HepG2 (cell line): ENCODE results near the gene ITGB3. TPM values are rescaled to one million over a fixed set of nuclear protein-coding genes. Genes with fewer than 3 reads are reported as not detected.
A peak's percentile ranks its signal among the peaks of the same experiment; 100 is the strongest.

Experiments
- ATAC-seq: fragments of 200-7000 bp; cut with Tn5 transposase; 3 replicates; pipeline ENCODE4 v1.9.1; 2020; ENCODE audit warnings: mild to moderate bottlenecking, moderate library complexity
- BruUV-seq: library from RNA; stranded (reverse); fragments of 400-500 nt; replicated peaks from 2 replicates; lab custom pipeline; 2021; lab: Mats Ljungman, UMichigan
- CTCF ChIA-PET: fragments of 300-600 bp; formaldehyde crosslinking; extraction: SDS; loops from one replicate; lab custom pipeline; 2021; ENCODE audit warnings: low total read pairs, inconsistent platforms, low intra/inter-chr PET ratio; lab: Yijun Ruan, JAX
- POLR2A ChIA-PET: fragments of 350-600 bp; sonication (Branson Sonifier 250); formaldehyde crosslinking; loops from one replicate; lab custom pipeline; 2020; ENCODE audit warnings: antibody characterized with exemption, inconsistent platforms; lab: Yijun Ruan, JAX
- DNase-seq: peaks from one replicate; pipeline ENCODE4 v3.0.0-alpha.2; 2015; ENCODE audit warnings: low spot score
- FAIRE-seq: peaks from 3 replicates; lab custom pipeline; 2011; peaks lifted over from hg19 to GRCh38; lab: Jason Lieb, UNC
- H2AFZ ChIP-seq: one replicate; pipeline ENCODE4 v1.6.1; 2011; ENCODE audit warnings: low read length, inconsistent platforms
- H3K27ac ChIP-seq: fragments of 300-600 bp; 3 replicates; pipeline ENCODE4 v1.8.0; 2011; ENCODE audit warnings: mixed run types, mild to moderate bottlenecking, mixed read lengths, low read length, inconsistent platforms; ENCODE audit not compliant: insufficient read depth; ENCODE audit errors: extremely low read length
- H3K27me3 ChIP-seq, 2 experiments: fragments of 200-600 bp in 1 of 2; 2 replicates in 1 of 2; 3 replicates in 1 of 2; pipeline versions ENCODE4 v1.6.0 to v1.8.0; 2011; ENCODE audit warnings: low read length in 2 of 2, mild to moderate bottlenecking in 2 of 2, moderate library complexity in 2 of 2, inconsistent platforms in 1 of 2; ENCODE audit not compliant: insufficient read depth in 2 of 2, control insufficient read depth in 1 of 2
- H3K36me3 ChIP-seq, 2 experiments: fragments of 200-600 bp in 1 of 2; replicated peaks in 1 of 2; 2 replicates in 1 of 2; 3 replicates in 1 of 2; pipeline versions ENCODE4 v1.5.1 to v1.8.0; 2011; ENCODE audit warnings: low read length in 2 of 2, inconsistent platforms in 1 of 2; ENCODE audit not compliant: insufficient read depth in 2 of 2, control insufficient read depth in 1 of 2
- H3K4me1 ChIP-seq: 2 replicates; pipeline ENCODE4 v1.5.1; 2012; ENCODE audit warnings: low read length, inconsistent platforms; ENCODE audit not compliant: insufficient read depth
- H3K4me2 ChIP-seq: 2 replicates; pipeline ENCODE4 v1.6.0; 2011; ENCODE audit warnings: low read depth, low read length, inconsistent platforms
- H3K4me3 ChIP-seq, 3 experiments: fragments of 200-600 bp in 1 of 3; sonication (generic), shearing (Covaris generic) in 1 of 3; replicated peaks in 1 of 3; 2 replicates each; pipeline ENCODE4 v1.5.1; 2011 to 2016; ENCODE audit warnings: low read length in 3 of 3, inconsistent platforms in 2 of 3, low read depth in 2 of 3, mild to moderate bottlenecking in 2 of 3, control low read depth in 1 of 3, mixed read lengths in 1 of 3; ENCODE audit not compliant: insufficient read depth in 1 of 3
- H3K79me2 ChIP-seq: one replicate; pipeline ENCODE4 v1.6.1; 2011; ENCODE audit warnings: low read length, inconsistent platforms; ENCODE audit not compliant: insufficient read depth
- H3K9ac ChIP-seq: 2 replicates; pipeline ENCODE4 v1.6.0; 2011; ENCODE audit warnings: mild to moderate bottlenecking, low read depth, low read length, inconsistent platforms; ENCODE audit not compliant: insufficient read depth
- H3K9me3 ChIP-seq: 2 replicates; pipeline ENCODE4 v1.5.1; 2012; ENCODE audit warnings: mild to moderate bottlenecking, low read length
- H4K20me1 ChIP-seq: 2 replicates; pipeline ENCODE4 v1.6.0; 2011; ENCODE audit warnings: inconsistent platforms, mild to moderate bottlenecking, low read length, moderate library complexity; ENCODE audit not compliant: insufficient read depth
- AHDC1 ChIP-seq: sonication (generic); formaldehyde crosslinking; IDR thresholded peaks from 2 replicates; pipeline ENCODE4 v1.5.1; 2020; ENCODE audit warnings: mild to moderate bottlenecking, missing genetic modification reagents, borderline replicate concordance
- BCL6 ChIP-seq: IDR thresholded peaks from 2 replicates; pipeline ENCODE4 v1.6.1; 2016; ENCODE audit warnings: missing genetic modification reagents, missing compliant biosample characterization
- NCOA5 ChIP-seq: sonication (generic); formaldehyde crosslinking; IDR thresholded peaks from 2 replicates; pipeline ENCODE4 v1.4.0; 2020; ENCODE audit warnings: missing genetic modification reagents
- NCOR1 ChIP-seq: fragments of 200-600 bp; sonication (generic); IDR thresholded peaks from 2 replicates; pipeline ENCODE4 v1.7.0; 2017; ENCODE audit warnings: antibody characterized with exemption, low read length, borderline replicate concordance
- RCOR2 ChIP-seq: IDR thresholded peaks from 2 replicates; pipeline ENCODE4 v1.6.1; 2016; ENCODE audit warnings: missing biosample characterization, missing genetic modification reagents
- SMC3 ChIP-seq: IDR thresholded peaks from 2 replicates; pipeline ENCODE4 v1.6.1; 2011; ENCODE audit warnings: low read length, improper control_type of control experiment
- SP5 ChIP-seq: IDR thresholded peaks from 2 replicates; pipeline ENCODE4 v1.6.1; 2016; ENCODE audit warnings: low read depth, borderline replicate concordance
- STAG1 ChIP-seq: sonication (generic); formaldehyde crosslinking; IDR thresholded peaks from 2 replicates; pipeline ENCODE4 v1.4.0; 2020; ENCODE audit warnings: missing genetic modification reagents
- SYNCRIP ChIP-seq: fragments of 200-400 bp; formaldehyde crosslinking; IDR thresholded peaks from 2 replicates; pipeline ENCODE4 v1.6.1; 2018; ENCODE audit warnings: mild to moderate bottlenecking, low read depth, low read length; ENCODE audit not compliant: insufficient read depth
- TAF15 ChIP-seq: fragments of 200-400 bp; formaldehyde crosslinking; IDR thresholded peaks from one replicate; pipeline ENCODE4 v1.6.1; 2018; ENCODE audit warnings: mild to moderate bottlenecking, low read depth, low read length; ENCODE audit not compliant: poor library complexity, severe bottlenecking
- ZNF430 ChIP-seq: sonication (generic); formaldehyde crosslinking; IDR thresholded peaks from 2 replicates; pipeline ENCODE4 v1.9.0; 2021; ENCODE audit warnings: mild to moderate bottlenecking, missing genetic modification reagents
- ZNF557 ChIP-seq: sonication (generic); formaldehyde crosslinking; IDR thresholded peaks from 2 replicates; pipeline ENCODE4 v1.4.0; 2020; ENCODE audit warnings: missing genetic modification reagents
- ZSCAN5A ChIP-seq: sonication (generic); formaldehyde crosslinking; IDR thresholded peaks from 2 replicates; pipeline ENCODE4 v1.8.0; 2022; ENCODE audit warnings: mild to moderate bottlenecking, missing genetic modification reagents, borderline replicate concordance
- WGBS: methylation state at CpG from one replicate; pipeline ENCODE4 v1.1.6; 2017; ENCODE audit warnings: low lambda C conversion rate; 5-methylcytosine and 5-hydroxymethylcytosine counted together
- in situ Hi-C: cut with HindIII; loops from 2 replicates; pipeline ENCODE4 v1.10.0; 2017; ENCODE audit warnings: low pct_unique_long_range_greater_than_20kb; ENCODE audit not compliant: extremely low pct_ligation_motif_present
- intact Hi-C: fragments of 100-400 bp; cut with micrococcal nuclease; formaldehyde crosslinking; loops from one replicate; pipeline ENCODE4 v1.10.0; 2022; ENCODE audit not compliant: unreplicated experiment
- polyA plus RNA-seq, 8 experiments: library from polyadenylated mRNA; depleted of rRNA in 3 of 8; stranded (reverse) in 7 of 8; unstranded in 1 of 8; fragments of >200 nt; fragmentation: Illumina TruSeq in 4 of 8; extraction: Trizol in 4 of 8; gene quantifications; 2 replicates each; pipeline versions ENCODE4 v1.2.1 to v1.2.3, GENCODE V29; 2011 to 2016; ENCODE audit warnings: low read depth in 4 of 8, missing spikeins in 1 of 8, mixed read lengths in 1 of 8; ENCODE audit not compliant: insufficient read depth in 1 of 8
- total RNA-seq, 5 experiments: library from RNA; depleted of rRNA; stranded (reverse); fragments of >200 nt; fragmentation: Illumina TruSeq; extraction: Trizol; gene quantifications; 2 replicates each; pipeline ENCODE4 v1.2.3, GENCODE V29; 2016; ENCODE audit warnings: low read depth in 1 of 5
- TF ChIP-seq, protein P1 (sequence below): IDR thresholded peaks from 2 replicates; pipeline ENCODE4 v1.6.1; 2016; ENCODE audit warnings: mild to moderate bottlenecking, missing biosample characterization, missing genetic modification reagents
- TF ChIP-seq, protein P2 (sequence below): sonication (generic); formaldehyde crosslinking; IDR thresholded peaks from 2 replicates; pipeline ENCODE4 v1.4.0; 2020; ENCODE audit warnings: mild to moderate bottlenecking, missing genetic modification reagents

Gene ITGB3
- total and polyA plus RNA-seq, 2 of the 13 experiments (the other 11 are each of a cell fraction or from before 2014, with no cell fraction given), result 0.09 to 0.31 TPM

GRCh38 chr17:47224966-47225365 lies 28.7 kb upstream of the ITGB3 start:
- CTCF ChIA-PET, result no interaction called here

More at GRCh38 chr17:47224966-47225365, 28.7 kb upstream of the ITGB3 start:
- peaks cover 32% of the 10 kb centered on the region for H3K4me1 ChIP-seq
- no peak overlapping the region for H2AFZ ChIP-seq
- TF ChIP-seq ZNF430 (no peak), STAG1 (CRISPR knock-in tag) (no peak), BCL6 (CRISPR knock-in tag) (peak; percentile 68), ZNF557 (no peak), NCOR1 (no peak), TAF15 (no peak), SP5 (CRISPR knock-in tag) (no peak), ZSCAN5A (CRISPR knock-in tag) (no peak), SYNCRIP (no peak), RCOR2 (CRISPR knock-in tag) (no peak), AHDC1 (CRISPR knock-in tag) (0 out of 2 replicates have a peak, but pooled peaks have one; percentile 19), SMC3 (no peak), NCOA5 (CRISPR knock-in tag) (no peak)
- TF ChIP-seq, protein P1, sequence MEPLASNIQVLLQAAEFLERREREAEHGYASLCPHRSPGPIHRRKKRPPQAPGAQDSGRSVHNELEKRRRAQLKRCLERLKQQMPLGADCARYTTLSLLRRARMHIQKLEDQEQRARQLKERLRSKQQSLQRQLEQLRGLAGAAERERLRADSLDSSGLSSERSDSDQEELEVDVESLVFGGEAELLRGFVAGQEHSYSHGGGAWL, result no peak
- TF ChIP-seq, protein P2, sequence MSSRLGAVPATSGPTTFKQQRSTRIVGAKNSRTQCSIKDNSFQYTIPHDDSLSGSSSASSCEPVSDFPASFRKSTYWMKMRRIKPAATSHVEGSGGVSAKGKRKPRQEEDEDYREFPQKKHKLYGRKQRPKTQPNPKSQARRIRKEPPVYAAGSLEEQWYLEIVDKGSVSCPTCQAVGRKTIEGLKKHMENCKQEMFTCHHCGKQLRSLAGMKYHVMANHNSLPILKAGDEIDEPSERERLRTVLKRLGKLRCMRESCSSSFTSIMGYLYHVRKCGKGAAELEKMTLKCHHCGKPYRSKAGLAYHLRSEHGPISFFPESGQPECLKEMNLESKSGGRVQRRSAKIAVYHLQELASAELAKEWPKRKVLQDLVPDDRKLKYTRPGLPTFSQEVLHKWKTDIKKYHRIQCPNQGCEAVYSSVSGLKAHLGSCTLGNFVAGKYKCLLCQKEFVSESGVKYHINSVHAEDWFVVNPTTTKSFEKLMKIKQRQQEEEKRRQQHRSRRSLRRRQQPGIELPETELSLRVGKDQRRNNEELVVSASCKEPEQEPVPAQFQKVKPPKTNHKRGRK (CRISPR knock-in tag), result no peak
- peak overlapping the region; percentile 2; the same call in 1 of the 2 replicates for H3K9ac ChIP-seq
- intact Hi-C loops, result loop anchor here (10.0 kb wide), 1 partner anchor 390 kb away; no protein-coding TSS in a partner anchor
- no peak overlapping the region for H3K4me3 ChIP-seq
- no peaks in the 10 kb centered on the region for H3K36me3 ChIP-seq
- WGBS, result 31% methylated on average over 1 of the region's 1 CpG
- H3K27me3 ChIP-seq, result peaks cover 7 to 24% of the 10 kb centered on the region in 2 experiments; a peak in 2 of 5 replicates
- H3K9me3 ChIP-seq, result peaks cover 9% of the 10 kb centered on the region; the same call in 1 of the 2 replicates
- no peak overlapping the region for H3K4me2 ChIP-seq
- H3K27ac ChIP-seq, result no peak overlapping the region
- in situ Hi-C loops, result no loop called here
- ATAC-seq (no peak), FAIRE-seq (no peak), DNase-seq (no peak)
- POLR2A ChIA-PET, result no interaction called here
- BruUV-seq, result no TSS peak
- H3K79me2 ChIP-seq, result no peaks in the 10 kb centered on the region
- no peaks in the 10 kb centered on the region for H4K20me1 ChIP-seq
